HG03439 (cell line): ENCODE measurements around the gene ACP1.

ENCODE experiments used
- ATAC-seq: cut with Tn5 transposase; IDR thresholded peaks from one replicate; pipeline ENCODE4 v1.9.1; 2021; ENCODE audit warnings: mild to moderate bottlenecking, moderate library complexity; ENCODE audit not compliant: unreplicated experiment

Gene ACP1

GRCh38 chr2:254241-254640 is 10.5 kb upstream of the ACP1 start:
- no peak for ATAC-seq

GRCh38 chr2:255195-255594 is 9.6 kb upstream of the ACP1 start:
- no peak for ATAC-seq

- ATAC-seq = no peak
Observed at GRCh38 chr2:256094-256493, 8.7 kb upstream of the ACP1 start.

GRCh38 chr2:257429-257828 is 7.3 kb upstream of the ACP1 start:
- no peak for ATAC-seq

GRCh38 chr2:257842-258241 is 6.9 kb upstream of the ACP1 start:
- ATAC-seq = no peak

- ATAC-seq = no peak
Observed at GRCh38 chr2:258933-259332, 5.8 kb upstream of the ACP1 start.

GRCh38 chr2:259789-260331 is 4.9 kb upstream of the ACP1 start:
- no peak for ATAC-seq

- no peak for ATAC-seq
Observed at GRCh38 chr2:260507-261161, 4.1 kb upstream of the ACP1 start.

- ATAC-seq = no peak
Observed at GRCh38 chr2:262117-262516, 2.6 kb upstream of the ACP1 start.

- ATAC-seq = no peak
Observed at GRCh38 chr2:263022-263738, 1.6 kb upstream of the ACP1 start.

- ATAC-seq = peak; percentile 25
Observed at GRCh38 chr2:263774-264492, 814 bp upstream of the ACP1 start, which contains the start of gene SH3YL1. TSS of gene SH3YL1 (minus strand) at chr2:264032. CDS start at chr2:263984, 48 bp downstream.

GRCh38 chr2:268323-268722 is 3.6 kb downstream of the ACP1 start:
- no peak for ATAC-seq

GRCh38 chr2:269356-270030 is 4.7 kb downstream of the ACP1 start:
- ATAC-seq = no peak

GRCh38 chr2:270861-271260 is 6.1 kb downstream of the ACP1 start:
- ATAC-seq = no peak

GRCh38 chr2:271917-272316 is 7.2 kb downstream of the ACP1 start:
- ATAC-seq = no peak

GRCh38 chr2:273333-273732 is 8.6 kb downstream of the ACP1 start:
- no peak for ATAC-seq

GRCh38 chr2:274503-274902 is 9.8 kb downstream of the ACP1 start:
- ATAC-seq = no peak

- ATAC-seq = peak; percentile 81
Observed at GRCh38 chr2:275466-275865, 10.7 kb downstream of the ACP1 start.

- ATAC-seq = no peak
Observed at GRCh38 chr2:278312-278926, 13.7 kb downstream of the ACP1 start.

- ATAC-seq = no peak
Observed at GRCh38 chr2:278927-279320, 14.2 kb downstream of the ACP1 start.

GRCh38 chr2:279366-279765 is 14.6 kb downstream of the ACP1 start:
- ATAC-seq = no peak
